Lower leg skin (tissue), 4 donors: ENCODE results near the gene HOXA7. TPM values are rescaled to one million over a fixed set of nuclear protein-coding genes. Genes with fewer than 3 reads are reported as not detected.

Experiments
- DNase-seq, 2 donors: peaks; one replicate each; pipeline ENCODE4 v3.0.0-alpha.2; 2019; ENCODE audit warnings: low spot score in 2 of 2
- H3K4me3 ChIP-seq: fragments of 200-600 bp; sonication (generic); 2 replicates; pipeline ENCODE4 v1.5.1; 2017; ENCODE audit warnings: mild to moderate bottlenecking, low read depth; ENCODE audit not compliant: poor library complexity, severe bottlenecking
- POLR2A ChIP-seq, 2 donors: fragments of 450-650 bp; IDR thresholded peaks; one replicate each; pipeline ENCODE4 v1.6.1; 2016 to 2017; ENCODE audit warnings: antibody characterized with exemption in 2 of 2, mild to moderate bottlenecking in 1 of 2, moderate library complexity in 1 of 2
- WGBS, 2 donors: methylation state at CpG; one replicate each; pipeline ENCODE4 v1.1.5; 2018; 5-methylcytosine and 5-hydroxymethylcytosine counted together
- intact Hi-C: fragments of 100-400 bp; cut with DNase I; formaldehyde crosslinking; loops from one replicate; pipeline ENCODE4 v1.15.0; 2023; ENCODE audit warnings: low total_unique reads
- total RNA-seq, 4 donors: library from RNA; depleted of rRNA; stranded (reverse); fragments of >200 nt; gene quantifications; one replicate each; pipeline ENCODE4 v1.1.0, GENCODE V29; 2016
- TF ChIP-seq, protein P1 (sequence below), 3 donors: fragments of 450-650 bp; IDR thresholded peaks; one replicate each; pipeline ENCODE4 v1.5.1; 2016; ENCODE audit warnings: antibody characterized with exemption in 3 of 3, mild to moderate bottlenecking in 3 of 3, moderate library complexity in 2 of 3

The HOXA7 gene
- total RNA-seq, 4 donors from 2014 or later: 10.0 to 26.1 (median 18.1) TPM

DNA sequence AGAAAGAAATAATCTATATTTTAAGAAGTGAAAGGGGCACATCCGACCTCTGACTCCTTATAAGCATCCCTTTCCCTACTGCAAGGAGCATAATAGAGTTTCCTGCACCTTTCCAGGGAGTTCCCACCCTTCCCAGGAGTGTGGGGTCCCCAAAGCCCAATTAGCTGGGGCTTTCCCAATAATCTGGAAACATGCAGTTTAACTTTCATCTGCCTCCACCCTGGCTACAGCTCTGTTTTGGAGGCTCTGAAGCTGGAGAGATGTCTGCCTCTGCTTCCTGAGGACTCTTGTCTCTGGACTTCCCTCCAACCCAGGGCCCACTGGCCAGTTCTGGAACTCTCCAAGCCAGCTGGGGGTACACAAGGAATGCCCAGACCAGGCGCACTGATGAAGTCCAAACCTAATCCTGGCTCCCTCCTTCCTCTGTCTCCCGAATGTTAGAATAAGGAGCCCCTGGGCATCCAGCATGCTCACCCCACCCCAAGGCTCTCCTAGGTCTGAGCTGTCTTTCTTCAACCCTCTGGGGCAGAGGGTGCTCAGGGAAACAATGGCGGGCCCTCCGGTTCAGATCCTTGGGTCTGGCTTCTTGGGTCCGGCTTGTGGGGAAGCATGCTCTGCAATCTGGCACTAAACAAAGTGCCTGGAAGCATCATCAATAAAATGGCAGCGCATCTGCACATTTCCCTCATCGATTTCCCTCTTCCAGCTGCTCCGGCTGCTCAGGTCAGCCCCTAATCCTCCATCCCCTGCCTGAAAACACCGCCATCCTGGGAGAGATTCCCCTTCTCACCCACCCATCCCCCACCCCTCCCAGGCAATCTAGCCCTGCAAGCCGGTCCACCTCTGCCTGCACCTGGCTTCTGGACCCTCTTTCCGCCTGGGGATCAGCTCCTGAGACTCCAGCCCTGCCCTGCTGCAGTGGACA lies 39.3 kb downstream of the HOXA7 start:
- WGBS, 2 donors: 83 to 87% methylated on average over 12 of the region's 12 CpGs
- TF ChIP-seq, protein P1, sequence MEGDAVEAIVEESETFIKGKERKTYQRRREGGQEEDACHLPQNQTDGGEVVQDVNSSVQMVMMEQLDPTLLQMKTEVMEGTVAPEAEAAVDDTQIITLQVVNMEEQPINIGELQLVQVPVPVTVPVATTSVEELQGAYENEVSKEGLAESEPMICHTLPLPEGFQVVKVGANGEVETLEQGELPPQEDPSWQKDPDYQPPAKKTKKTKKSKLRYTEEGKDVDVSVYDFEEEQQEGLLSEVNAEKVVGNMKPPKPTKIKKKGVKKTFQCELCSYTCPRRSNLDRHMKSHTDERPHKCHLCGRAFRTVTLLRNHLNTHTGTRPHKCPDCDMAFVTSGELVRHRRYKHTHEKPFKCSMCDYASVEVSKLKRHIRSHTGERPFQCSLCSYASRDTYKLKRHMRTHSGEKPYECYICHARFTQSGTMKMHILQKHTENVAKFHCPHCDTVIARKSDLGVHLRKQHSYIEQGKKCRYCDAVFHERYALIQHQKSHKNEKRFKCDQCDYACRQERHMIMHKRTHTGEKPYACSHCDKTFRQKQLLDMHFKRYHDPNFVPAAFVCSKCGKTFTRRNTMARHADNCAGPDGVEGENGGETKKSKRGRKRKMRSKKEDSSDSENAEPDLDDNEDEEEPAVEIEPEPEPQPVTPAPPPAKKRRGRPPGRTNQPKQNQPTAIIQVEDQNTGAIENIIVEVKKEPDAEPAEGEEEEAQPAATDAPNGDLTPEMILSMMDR (IDR thresholded peaks at IDR 0.05): no peak
- TF ChIP-seq POLR2A (IDR thresholded peaks at IDR 0.05): no peak
- DNase-seq: no peak
- intact Hi-C loops: no loop called here
- H3K4me3 ChIP-seq: no peak overlapping the region

DNA sequence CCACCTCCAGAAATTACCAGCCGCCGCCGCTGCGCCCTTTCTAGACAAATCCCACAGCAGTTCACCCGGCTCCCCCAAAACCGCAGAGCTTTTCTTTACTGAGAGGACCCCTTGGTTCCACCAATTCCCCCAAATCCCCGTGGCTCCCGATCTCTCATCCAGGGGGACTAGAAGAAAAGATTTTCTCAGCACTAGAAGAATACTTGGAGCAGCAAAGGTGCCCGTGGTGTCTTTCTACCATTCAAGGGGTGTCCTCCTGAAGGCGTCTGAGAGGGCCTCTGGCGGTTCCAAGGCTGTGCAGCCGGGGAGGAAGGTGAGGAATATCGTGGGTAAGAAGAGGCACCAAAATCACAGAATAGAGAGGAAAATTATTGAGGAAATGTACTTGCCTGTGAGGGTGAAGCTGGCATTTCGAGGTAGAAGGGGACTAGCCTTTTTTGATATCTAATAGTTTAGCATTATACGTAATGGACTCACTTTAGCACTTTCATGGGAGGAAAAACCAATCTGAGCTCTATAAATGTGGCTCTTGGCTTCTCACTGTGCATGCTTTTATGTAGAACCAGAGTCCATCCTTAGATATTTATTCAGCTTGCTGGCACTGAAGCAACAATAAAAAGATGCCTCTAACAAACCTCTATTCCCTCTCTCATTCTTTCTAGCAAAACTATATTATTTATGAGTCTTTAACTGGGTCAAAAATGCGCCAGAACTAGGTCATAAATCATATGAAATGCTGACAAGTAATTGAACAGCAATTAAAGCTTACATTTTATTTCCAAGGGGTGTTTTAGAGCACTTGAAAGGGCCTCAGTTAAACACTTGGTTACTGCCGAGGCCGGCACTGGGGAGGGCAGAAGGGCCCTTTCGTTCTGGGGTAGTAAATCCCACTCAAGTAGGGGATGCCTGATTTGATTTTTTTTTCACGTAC lies 40.2 kb downstream of the HOXA7 start:
- H3K4me3 ChIP-seq: no peak overlapping the region
- WGBS, 2 donors: 79 to 83% methylated on average over 20 of the region's 20 CpGs
- TF ChIP-seq, protein P1 (IDR thresholded peaks at IDR 0.05): no peak
- no peak for TF ChIP-seq POLR2A (IDR thresholded peaks at IDR 0.05)
- no peak for DNase-seq
- intact Hi-C loops: no loop called here

DNA sequence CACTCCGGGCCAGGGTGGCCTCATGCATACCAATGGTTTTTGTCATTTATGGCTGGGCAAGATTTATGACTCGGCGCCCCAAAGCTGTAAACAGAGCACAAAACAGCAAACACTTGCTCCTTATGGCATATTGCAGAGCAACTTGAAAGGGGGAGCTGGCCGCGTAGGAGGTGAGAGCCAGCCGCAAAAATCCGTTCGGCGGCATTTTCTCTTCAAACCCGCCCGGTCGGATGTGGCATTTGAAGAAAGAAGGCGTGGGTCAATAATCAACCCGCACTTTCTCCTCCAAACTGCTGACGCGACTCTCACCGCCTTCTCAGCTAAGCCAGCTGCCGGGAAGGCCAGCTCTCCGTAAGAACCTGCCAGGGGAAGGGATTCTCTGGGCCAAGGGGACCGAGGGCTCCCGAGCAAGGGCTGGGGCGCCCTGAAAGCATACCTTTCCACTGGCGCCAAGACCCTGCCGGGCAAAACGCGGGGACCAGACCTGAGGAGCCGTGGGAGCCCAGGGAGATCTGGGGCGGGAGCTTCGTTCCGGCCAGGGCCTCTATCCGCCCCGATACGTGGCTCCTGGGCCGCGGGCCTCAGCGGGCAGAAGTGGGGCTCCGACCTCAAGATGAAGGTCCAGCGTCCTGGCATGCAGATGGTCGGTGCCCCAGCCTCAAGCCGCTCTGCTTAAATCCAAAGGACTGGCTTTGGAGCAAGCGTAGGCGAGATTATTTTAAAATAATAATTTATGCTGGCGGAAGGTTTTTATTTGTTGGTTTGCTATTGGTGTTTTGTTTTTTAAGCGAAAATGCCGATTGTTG lies 41.1 kb downstream of the HOXA7 start:
- WGBS, 2 donors: 78 to 85% methylated on average over 34 to 45 of the region's 45 CpGs
- TF ChIP-seq, protein P1 (IDR thresholded peaks at IDR 0.05): no peak
- TF ChIP-seq POLR2A (IDR thresholded peaks at IDR 0.05): no peak
- intact Hi-C loops: no loop called here
- DNase-seq: no peak
- H3K4me3 ChIP-seq: no peak overlapping the region

DNA sequence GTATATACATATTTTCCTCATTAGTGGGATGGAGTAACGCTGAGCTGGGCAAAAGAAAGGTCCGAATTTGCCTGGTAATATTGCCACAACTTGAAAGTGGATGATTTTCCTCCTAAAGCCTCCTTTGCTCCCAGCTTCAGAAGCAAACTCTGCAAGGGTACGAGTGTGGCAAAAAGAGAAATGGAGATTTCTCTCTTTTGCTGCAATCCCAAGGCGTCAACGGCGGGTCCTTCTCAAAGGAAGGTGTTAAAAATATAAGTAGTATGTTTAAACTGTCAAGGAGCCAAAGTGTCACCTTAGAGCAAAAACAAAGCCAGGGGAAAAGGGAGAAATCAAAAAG lies 41.6 kb downstream of the HOXA7 start:
- TF ChIP-seq, protein P1 (IDR thresholded peaks at IDR 0.05): no peak
- no peak for TF ChIP-seq POLR2A (IDR thresholded peaks at IDR 0.05)
- WGBS, 2 donors: 78 to 81% methylated on average over 6 of the region's 6 CpGs
- H3K4me3 ChIP-seq: no peak overlapping the region
- DNase-seq: no peak
- intact Hi-C loops: no loop called here

DNA sequence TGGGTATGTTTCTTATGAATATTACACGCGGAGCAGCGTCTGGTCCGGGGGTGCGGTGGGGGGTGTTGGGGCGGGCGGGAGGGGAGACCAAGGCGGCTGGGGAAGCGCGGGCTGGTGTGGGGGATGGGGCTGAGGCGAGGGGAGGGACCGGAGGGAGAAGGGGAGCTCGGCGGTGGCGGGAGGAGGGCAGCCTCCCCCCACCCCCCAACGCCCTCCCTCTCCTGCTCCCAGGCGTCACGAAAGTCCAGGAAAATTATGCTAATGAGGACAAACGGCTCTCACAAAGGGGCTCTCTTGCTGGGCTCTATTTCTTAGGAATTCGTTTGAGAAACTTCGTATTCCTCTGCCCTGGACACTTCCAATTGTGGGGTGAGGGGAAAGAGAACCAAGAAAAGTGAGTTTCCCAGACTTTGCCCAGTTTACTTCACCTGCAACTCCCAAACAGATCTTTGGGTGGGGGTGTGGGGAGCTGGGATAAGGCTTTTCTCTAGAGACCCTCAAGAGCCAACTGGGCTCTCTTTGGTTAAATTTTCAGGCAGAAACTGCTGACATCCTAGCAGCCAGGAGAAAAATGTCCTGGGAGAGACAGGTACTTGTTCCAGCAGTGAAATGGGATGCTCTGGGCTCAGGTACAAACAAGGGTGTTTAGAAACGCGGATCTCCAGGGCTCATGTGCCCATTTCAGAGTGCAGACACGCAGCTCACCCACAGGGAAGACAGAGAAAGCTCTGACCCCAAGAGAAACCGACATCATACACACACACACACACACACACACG lies 42.3 kb downstream of the HOXA7 start:
- intact Hi-C loops: no loop called here
- no peak overlapping the region for H3K4me3 ChIP-seq
- 21 to 33% methylated on average over 20 to 23 of the region's 26 CpGs for WGBS, 2 donors
- TF ChIP-seq, protein P1 (IDR thresholded peaks at IDR 0.05): no peak
- TF ChIP-seq POLR2A (IDR thresholded peaks at IDR 0.05): no peak
- no peak for DNase-seq
